ENCODE measurements around the gene BCL2L13. TPM values are rescaled to one million over a fixed set of nuclear protein-coding genes. Genes with fewer than 3 reads are reported as not detected.
"Not testable (repeated sequence)": the region's sequence is repeated elsewhere in the genome, so short reads cannot be mapped to it uniquely, and the experiment has no call there.

BCL2L13 gene
- total RNA-seq, 1 donor from 2014 or later: 33.9 TPM

- peak overlapping the region; percentile 39 for H3K27ac Mint-ChIP-seq
- no peaks in the 10 kb centered on the region for H3K27me3 Mint-ChIP-seq (ENCODE audit: low read depth)
- no peak overlapping the region for H3K4me3 Mint-ChIP-seq
- H3K4me1 Mint-ChIP-seq: peaks cover 13% of the 10 kb centered on the region
- H3K9me3 Mint-ChIP-seq: no peaks in the 10 kb centered on the region
- no peak for DNase-seq (ENCODE audit: low spot score in 2 of 2, unreplicated experiment in 2 of 2)
- peaks cover 5% of the 10 kb centered on the region for H3K36me3 Mint-ChIP-seq
- TF ChIP-seq, protein P1, sequence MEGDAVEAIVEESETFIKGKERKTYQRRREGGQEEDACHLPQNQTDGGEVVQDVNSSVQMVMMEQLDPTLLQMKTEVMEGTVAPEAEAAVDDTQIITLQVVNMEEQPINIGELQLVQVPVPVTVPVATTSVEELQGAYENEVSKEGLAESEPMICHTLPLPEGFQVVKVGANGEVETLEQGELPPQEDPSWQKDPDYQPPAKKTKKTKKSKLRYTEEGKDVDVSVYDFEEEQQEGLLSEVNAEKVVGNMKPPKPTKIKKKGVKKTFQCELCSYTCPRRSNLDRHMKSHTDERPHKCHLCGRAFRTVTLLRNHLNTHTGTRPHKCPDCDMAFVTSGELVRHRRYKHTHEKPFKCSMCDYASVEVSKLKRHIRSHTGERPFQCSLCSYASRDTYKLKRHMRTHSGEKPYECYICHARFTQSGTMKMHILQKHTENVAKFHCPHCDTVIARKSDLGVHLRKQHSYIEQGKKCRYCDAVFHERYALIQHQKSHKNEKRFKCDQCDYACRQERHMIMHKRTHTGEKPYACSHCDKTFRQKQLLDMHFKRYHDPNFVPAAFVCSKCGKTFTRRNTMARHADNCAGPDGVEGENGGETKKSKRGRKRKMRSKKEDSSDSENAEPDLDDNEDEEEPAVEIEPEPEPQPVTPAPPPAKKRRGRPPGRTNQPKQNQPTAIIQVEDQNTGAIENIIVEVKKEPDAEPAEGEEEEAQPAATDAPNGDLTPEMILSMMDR (IDR thresholded peaks at IDR 0.05; ENCODE audit: unreplicated experiment): no peak
Measured at GRCh38 chr22:17761138-17761488, 122.6 kb downstream of the BCL2L13 start.

- DNase-seq (ENCODE audit: low spot score in 2 of 2, unreplicated experiment in 2 of 2); H3K27ac Mint-ChIP-seq; H3K4me3 Mint-ChIP-seq; H3K27me3 Mint-ChIP-seq (ENCODE audit: low read depth); H3K9me3 Mint-ChIP-seq; H3K36me3 Mint-ChIP-seq: not testable (repeated sequence)
- H3K4me1 Mint-ChIP-seq: peaks cover 13% of the 10 kb centered on the region
Measured at GRCh38 chr22:17763442-17763841, 124.9 kb downstream of the BCL2L13 start.

DNA sequence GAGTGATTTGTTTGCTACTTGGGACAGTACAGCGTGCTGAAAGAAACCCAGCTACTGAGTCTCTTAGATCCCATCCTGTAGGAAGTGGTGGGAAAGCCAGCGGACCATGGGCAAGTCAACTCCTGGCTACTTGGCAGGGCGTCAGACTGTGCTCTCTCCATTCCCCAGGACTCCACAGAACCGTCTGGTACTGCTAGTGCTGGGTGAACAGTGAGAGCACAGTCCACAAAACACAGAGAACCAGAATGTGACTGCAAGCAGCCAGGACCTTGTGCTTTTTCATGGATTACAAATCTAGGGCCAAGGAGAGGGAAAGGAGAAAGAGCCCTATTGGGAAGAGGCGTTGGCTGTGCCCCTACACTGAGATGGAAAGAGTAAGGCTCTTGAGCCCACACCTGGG is 125.5 kb downstream of the BCL2L13 start:
- TF ChIP-seq, protein P1 (IDR thresholded peaks at IDR 0.05; ENCODE audit: unreplicated experiment): no peak
- H3K4me1 Mint-ChIP-seq: peaks cover 13% of the 10 kb centered on the region
- no peaks in the 10 kb centered on the region for H3K36me3 Mint-ChIP-seq
- H3K27me3 Mint-ChIP-seq (ENCODE audit: low read depth): no peaks in the 10 kb centered on the region
- H3K9me3 Mint-ChIP-seq: no peaks in the 10 kb centered on the region
- no peak overlapping the region for H3K27ac Mint-ChIP-seq
- no peak overlapping the region for H3K4me3 Mint-ChIP-seq
- DNase-seq (ENCODE audit: low spot score in 2 of 2, unreplicated experiment in 2 of 2): no peak

GRCh38 chr22:17764852-17765251 is 126.3 kb downstream of the BCL2L13 start:
- not testable (repeated sequence) for H3K27me3 Mint-ChIP-seq (ENCODE audit: low read depth); H3K9me3 Mint-ChIP-seq; H3K4me3 Mint-ChIP-seq; H3K36me3 Mint-ChIP-seq; DNase-seq (ENCODE audit: low spot score in 2 of 2, unreplicated experiment in 2 of 2); H3K27ac Mint-ChIP-seq
- peaks cover 13% of the 10 kb centered on the region for H3K4me1 Mint-ChIP-seq

- H3K27me3 Mint-ChIP-seq (ENCODE audit: low read depth): no peaks in the 10 kb centered on the region
- TF ChIP-seq, protein P1 (IDR thresholded peaks at IDR 0.05; ENCODE audit: unreplicated experiment): no peak
- no peaks in the 10 kb centered on the region for H3K9me3 Mint-ChIP-seq
- no peak for DNase-seq (ENCODE audit: low spot score in 2 of 2, unreplicated experiment in 2 of 2)
- no peaks in the 10 kb centered on the region for H3K36me3 Mint-ChIP-seq
- no peak overlapping the region for H3K4me3 Mint-ChIP-seq
- H3K27ac Mint-ChIP-seq: no peak overlapping the region
- H3K4me1 Mint-ChIP-seq: peaks cover 9% of the 10 kb centered on the region
Measured at GRCh38 chr22:17767233-17768065, 128.9 kb downstream of the BCL2L13 start.

GRCh38 chr22:17769013-17769715 is 130.6 kb downstream of the BCL2L13 start:
- DNase-seq (ENCODE audit: low spot score in 2 of 2, unreplicated experiment in 2 of 2): no peak
- H3K4me3 Mint-ChIP-seq: no peak overlapping the region
- no peaks in the 10 kb centered on the region for H3K9me3 Mint-ChIP-seq
- H3K27ac Mint-ChIP-seq: no peak overlapping the region
- peaks cover 18% of the 10 kb centered on the region for H3K4me1 Mint-ChIP-seq
- H3K36me3 Mint-ChIP-seq: no peaks in the 10 kb centered on the region
- H3K27me3 Mint-ChIP-seq (ENCODE audit: low read depth): no peaks in the 10 kb centered on the region
- TF ChIP-seq, protein P1 (IDR thresholded peaks at IDR 0.05; ENCODE audit: unreplicated experiment): no peak

Measured in mesothelial cell of epicardium (in vitro differentiated cells).